ENCODE results near the gene GNG12.

DNA sequence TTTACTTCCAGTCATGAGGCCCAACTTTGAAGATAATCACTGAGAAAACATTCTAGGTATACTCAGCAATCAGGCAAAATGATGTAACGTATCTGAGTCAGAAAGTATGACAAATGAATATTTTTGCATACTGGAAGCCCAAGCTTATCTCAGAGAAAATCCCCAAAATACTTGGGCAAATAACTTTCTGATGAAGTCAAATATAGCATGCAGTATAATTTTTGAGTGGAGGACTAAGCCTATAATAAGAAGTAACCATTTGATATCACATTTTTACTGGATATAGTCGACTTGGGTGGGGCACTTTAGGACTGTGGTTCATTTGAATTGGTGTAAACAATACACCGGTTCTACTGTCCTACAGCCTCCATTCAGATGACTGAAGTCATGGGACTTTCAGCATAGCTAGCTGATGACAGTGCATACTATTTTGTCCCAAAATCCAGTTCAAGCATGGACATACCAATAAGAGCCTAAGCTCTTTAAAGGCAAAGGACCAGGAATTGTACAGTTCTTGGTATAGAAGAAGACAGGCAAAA is 150.5 kb downstream of the GNG12 start:
- TF ChIP-seq POLR2A (IDR thresholded peaks at IDR 0.05; ENCODE audit: low read depth, low read length) (no peak), POLR2AphosphoS5 (IDR thresholded peaks at IDR 0.05; ENCODE audit: low read depth, low read length) (no peak)
